GM21576 (cell line): ENCODE data around the gene CNOT6.

Source experiments
- ATAC-seq: cut with Tn5 transposase; IDR thresholded peaks from one replicate; pipeline ENCODE4 v1.9.1; 2021; ENCODE audit warnings: mild to moderate bottlenecking, moderate library complexity; ENCODE audit not compliant: unreplicated experiment

The CNOT6 gene

DNA sequence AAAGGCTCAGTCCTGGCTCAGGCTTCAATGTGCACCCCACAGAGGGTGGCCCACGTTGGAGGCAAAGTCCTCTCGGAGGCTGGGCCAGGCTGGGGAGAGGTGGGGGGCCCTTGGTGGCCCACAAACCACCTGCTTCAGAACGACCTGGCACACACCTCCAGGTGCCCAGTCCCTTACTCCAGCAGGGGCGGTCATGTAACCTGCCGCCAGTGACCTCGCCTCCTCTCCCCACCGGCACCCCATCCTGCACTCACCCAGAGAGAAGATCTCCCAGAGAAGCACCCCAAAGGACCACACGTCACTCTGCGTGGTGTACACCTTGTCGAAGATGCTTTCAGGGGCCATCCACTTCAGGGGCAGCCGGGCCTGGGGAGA, 119.6 kb downstream of the CNOT6 start:
- ATAC-seq, result no peak

DNA sequence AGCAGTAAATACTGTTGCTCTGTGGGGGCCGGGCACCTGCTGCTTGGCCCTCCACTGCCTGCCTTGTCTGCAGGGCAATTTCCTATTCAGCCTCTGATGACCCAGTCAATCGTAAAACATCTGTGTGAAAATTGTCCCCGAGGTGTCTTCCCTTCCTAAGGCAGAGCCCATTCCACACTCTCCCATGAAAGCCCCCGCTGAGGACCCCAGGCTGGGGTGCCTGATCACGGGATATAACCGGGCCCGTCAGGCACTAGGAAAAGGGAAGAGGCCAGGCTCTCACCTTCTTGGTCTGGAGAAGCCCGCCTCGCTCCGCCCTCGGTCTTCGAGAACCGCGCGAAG, 124.3 kb downstream of the CNOT6 start:
- ATAC-seq, result no peak

DNA sequence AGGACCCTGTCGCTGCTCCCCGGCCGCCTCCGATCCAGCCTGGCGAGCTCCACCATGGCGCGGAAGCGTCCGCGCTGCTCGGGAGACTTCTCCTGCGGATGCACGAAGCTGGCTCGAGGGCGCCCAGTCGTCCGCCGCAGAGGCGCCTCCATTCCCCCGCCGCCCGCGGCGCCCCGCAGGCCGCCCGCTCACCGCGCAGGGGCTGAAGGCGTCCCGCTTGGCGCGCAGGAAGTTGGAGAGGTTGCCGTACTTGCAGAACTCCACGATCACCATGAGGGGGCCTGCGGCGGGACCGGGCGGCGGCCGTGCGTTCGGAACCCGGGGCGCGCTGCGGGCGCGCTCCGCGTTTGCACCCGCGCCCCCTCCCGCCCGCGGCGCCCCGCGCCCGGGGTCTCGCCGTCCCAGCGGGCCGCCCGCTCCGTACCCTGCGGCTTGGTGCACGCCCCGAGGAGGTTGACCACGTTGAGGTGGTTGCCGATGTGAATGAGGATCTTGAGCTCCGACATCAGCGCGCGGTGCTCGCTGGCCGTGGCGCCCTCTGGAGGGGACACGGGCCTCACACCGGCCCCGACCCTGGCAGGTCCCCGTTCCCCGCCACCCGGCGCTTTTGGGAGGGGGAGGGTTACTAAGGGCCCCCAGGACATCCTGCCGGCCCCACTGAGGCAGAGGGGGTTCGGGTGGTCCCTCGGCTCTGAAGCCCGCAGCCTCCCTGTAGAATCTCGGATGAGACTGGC, 124.8 kb downstream of the CNOT6 start:
- no peak for ATAC-seq

GRCh38 chr5:180619563-180619915, 125.4 kb downstream of the CNOT6 start:
- no peak for ATAC-seq

DNA sequence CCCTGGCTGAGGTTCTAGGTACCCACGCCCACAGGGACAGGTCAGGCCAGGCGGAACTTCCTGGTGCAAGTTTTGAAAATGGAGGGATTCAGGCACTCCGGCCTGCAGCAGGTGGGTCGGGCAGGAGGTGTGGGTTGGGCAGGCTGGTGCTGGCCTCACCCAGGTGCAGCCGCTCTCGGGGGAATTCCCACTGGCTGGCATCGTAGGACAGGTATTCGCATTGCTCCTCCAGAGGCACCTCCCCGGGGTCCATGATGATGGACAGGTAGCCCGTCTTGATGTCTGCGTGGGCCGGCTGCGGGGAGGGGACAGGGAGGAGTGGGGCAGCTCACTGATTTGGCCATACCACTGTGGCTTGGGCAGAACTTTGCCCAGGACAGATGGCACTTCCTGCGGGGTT, 125.8 kb downstream of the CNOT6 start:
- ATAC-seq, result no peak

DNA sequence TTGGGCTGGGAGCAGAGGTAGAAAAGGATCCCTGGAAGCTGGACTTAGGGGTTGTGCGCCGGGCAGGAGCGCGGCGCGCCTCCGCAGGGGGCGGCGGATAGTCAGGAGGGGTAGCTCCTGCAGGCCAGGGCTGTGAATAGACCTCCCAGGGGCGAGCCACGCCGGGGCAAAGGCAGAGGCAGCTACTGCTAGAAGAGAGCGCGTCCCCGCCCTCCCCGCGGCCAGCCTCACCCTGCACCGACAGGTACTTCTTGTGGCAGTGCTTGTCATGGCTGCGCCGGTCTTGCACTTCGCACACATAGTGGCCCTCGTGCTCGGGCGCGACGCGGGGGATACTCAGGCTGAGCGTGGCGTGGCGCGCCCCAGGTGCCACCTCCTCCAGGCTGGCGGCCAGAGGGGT, 127.1 kb downstream of the CNOT6 start:
- ATAC-seq, result no peak

DNA sequence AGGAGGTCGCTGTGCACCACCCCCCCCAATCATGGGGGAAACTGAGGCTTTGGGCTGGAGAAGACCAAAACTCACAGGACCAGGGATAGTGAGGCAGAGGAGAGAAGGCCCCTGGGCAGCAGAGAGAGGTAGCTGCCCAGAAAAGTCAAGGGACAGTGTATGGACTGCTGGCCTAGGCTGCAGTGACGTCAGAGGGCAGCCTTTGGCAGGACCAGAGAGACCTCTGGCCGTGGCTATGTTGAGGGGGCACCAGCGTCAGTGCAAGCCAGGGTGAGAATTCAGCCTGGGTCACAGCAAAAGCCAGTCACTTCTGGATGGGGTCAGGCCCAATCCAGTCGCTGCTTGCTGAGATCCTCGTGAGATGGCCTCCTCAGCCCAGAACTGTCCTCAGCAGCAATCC, 128.7 kb downstream of the CNOT6 start:
- ATAC-seq, result no peak

GRCh38 chr5:180623411-180623834, 129.2 kb downstream of the CNOT6 start:
- ATAC-seq, result no peak

DNA sequence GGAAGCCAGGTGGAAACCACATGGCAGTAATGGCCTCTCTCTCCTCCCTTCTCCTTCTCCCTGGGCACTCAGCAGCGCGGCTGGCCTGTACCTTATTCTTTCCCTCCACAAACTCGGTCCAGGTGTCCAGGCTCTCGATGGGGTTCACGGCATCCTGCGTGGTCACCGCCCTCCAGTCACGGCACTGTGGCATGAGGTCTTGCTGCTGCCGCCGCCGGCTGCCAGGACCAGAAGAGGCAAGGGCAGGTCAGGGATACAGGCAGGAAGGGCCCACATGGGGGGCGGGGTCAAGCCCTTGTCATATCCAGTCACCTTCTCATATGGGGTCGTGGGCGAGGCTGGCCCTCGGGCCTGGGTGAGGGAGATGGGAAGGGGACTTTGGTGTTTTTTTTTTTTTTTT, 129.7 kb downstream of the CNOT6 start:
- ATAC-seq, result no peak

- ATAC-seq, result no peak
Observed at GRCh38 chr5:180624587-180624986, 130.4 kb downstream of the CNOT6 start.

DNA sequence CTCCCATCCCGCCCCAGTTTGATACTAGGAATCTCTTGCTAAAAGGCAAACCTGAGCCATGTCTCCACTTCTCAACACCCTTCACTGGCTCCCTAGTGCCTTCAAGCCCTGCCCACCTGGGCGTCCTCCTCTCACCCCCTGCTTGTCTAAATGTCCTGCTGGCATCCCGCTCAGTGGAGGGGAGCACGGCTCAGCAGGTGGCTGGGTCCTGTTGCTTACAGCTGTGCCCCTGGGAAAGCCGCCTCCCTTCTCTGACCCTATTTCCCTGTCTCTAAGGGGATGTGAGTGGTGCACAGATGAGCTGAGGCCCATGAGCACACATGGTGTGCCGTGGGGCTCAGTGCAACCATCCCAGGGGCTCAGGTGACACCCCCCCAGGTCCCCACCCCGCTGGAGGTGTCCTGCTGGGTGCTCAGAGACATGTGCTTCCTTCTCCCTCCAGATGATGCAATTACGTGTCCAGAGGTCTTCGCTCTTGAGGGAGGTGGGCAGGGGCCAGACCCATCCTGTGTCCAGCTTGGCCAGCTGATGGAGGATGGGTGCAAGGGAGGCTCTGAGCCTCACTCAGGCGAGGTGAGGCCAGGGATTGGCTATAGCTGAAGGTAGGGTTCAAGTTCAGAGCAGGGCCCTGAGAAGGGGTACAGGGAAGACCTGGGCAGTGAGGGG, 131.1 kb downstream of the CNOT6 start:
- ATAC-seq, result no peak

DNA sequence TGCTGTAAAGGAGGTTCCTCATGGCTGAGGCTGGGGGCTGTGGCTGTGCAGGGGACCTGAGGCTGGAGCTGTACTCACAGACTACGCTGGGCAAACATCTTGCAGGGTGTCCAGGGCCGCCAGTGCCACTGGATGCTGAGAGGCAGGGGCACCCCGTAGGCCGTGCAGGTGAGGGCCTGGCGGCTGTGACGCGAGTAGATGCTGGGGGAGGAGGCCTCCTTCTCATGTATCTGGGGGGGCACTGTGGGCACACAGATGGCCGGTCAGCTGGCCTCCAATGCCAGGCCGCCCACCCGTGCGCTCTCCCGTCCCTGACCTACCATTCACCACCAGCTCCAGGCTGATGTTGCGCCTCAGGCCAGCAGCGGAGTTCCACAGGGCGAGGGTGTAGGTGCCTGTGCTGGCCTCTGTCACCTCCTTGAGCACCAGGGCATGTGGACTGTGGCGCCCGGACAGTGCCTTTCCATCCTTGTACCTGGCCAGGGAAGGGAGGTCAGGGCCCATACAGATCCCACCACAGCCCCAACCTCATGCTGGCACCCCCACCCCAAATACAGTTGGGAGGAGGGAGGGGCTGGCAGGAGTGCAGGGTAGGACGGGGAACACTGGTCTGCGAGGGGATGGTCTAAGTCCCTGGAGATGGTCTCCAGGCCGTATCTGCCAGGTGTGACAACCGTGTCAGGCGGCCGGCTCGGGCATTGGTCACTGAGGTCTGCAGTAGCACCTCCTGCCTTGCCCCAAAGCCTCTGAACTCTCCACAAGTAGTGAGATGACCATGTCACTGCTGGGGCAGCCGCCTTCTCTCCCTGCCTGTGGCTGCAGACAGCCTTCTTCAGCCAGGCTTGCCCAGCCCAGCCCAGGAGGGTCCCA, 131.8 kb downstream of the CNOT6 start:
- ATAC-seq, result no peak

DNA sequence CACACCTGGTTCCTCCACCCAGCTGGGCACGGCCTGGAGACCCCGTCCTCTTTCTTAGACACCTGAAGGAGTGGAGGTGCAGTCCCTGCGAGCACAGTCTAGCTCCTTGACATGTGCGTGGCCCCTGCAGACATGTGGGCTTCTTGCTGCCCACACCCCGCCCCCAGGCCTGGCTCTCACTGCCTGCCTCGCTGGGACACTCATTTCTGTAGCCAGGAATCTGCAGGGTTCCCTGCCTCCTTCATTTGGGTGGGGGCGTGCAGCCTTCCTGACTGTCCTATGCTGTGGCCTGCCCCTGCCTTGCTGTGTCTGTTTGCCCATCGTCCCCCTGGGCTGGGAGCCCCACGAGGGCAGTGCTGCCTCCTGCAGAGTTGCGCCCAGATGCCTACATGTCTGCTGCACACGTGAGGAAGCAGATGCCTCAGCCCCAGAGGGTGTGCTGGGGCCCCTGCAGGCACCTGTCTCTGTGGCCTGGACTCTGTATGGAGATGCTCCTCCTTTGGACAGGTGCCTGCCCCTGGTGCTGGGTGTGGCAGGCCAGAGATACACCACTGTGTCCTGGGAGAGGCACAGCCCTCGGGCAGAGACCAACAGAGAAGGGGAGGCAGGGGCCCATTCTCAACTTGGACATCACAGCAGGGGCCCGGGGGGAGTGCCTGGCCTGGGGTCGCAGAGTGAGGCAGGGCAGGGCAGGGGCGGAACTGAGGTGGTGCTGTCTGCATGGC, 132.6 kb downstream of the CNOT6 start:
- ATAC-seq, result no peak

- no peak for ATAC-seq
Observed at GRCh38 chr5:180627386-180628120, 133.4 kb downstream of the CNOT6 start.
